Mucosa of descending colon (tissue), 3 donors: ENCODE data around the gene STEAP1. TPM values are rescaled to one million over a fixed set of nuclear protein-coding genes. Genes with fewer than 3 reads are reported as not detected.

Experiments
- ATAC-seq: fragments of 200-7000 bp; cut with Tn5 transposase; one replicate; pipeline ENCODE4 v1.9.1; 2020; ENCODE audit warnings: mild to moderate bottlenecking, moderate library complexity
- DNase-seq, 3 donors: peaks; one replicate each; pipeline ENCODE4 v3.0.0-alpha.2; 2020
- H3K36me3 ChIP-seq: fragments of 200-600 bp; one replicate; pipeline ENCODE4 v1.8.0; 2021; ENCODE audit warnings: low read depth, mild to moderate bottlenecking
- H3K4me1 ChIP-seq: fragments of 200-600 bp; one replicate; pipeline ENCODE4 v1.8.0; 2021; ENCODE audit warnings: low read depth, mild to moderate bottlenecking
- H3K4me3 ChIP-seq: fragments of 200-600 bp; one replicate; pipeline ENCODE4 v1.8.0; 2021; ENCODE audit warnings: mild to moderate bottlenecking
- H3K9me3 ChIP-seq: fragments of 200-600 bp; one replicate; pipeline ENCODE4 v1.8.0; 2021; ENCODE audit warnings: mild to moderate bottlenecking
- intact Hi-C, 2 donors: fragments of 100-400 bp; cut with DNase I in 1 of 2; cut with micrococcal nuclease in 1 of 2; formaldehyde crosslinking; loops; one replicate each; pipeline versions ENCODE4 v1.11.0 to v1.11.1; 2022; cut with DNase I, micrococcal nuclease
- total RNA-seq, 3 donors: library from RNA; stranded (reverse); fragmentation: NEBNext Ultra II Directional in 2 of 3; extraction: Animal tissue kit (Norgen Biotek cat#: 25700) in 2 of 3; gene quantifications; one replicate each; pipeline versions ENCODE4 v1.2.1 to v1.2.4, GENCODE V29; 2021 to 2023
- TF ChIP-seq, protein P1 (sequence below): fragments of 200-600 bp; IDR thresholded peaks from one replicate; pipeline ENCODE4 v1.8.0; 2022; ENCODE audit warnings: antibody characterized with exemption, mild to moderate bottlenecking
- donor health status: DM: no; HTN: no; CAD: no; lungs with moderate emphysema.
- donor health status: DM: no; HTN: no; CAD: no.
- donor health status: DM: no; HTN: yes; CAD: no.

The STEAP1 gene
- total RNA-seq, 3 donors from 2014 or later, result 15.9 to 24.6 (median 24.5) TPM

DNA sequence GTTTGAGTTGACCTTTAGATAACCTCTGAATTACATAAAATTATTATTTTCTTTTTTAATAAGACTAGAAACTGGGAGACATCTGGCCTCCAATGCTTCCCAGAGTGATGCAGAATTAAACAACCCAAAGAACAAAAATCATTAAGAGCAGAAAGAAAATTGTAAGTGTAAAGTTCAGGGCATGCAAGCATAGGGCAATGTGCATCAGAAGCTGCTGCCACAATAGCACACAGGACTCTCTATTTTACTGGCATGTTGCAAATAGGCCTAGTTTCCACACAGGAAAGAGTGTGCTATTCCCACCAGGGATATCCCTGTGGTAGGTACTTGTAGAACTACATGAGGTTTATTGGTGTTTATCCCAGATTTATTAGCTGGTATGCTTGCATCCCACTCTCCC, 36.7 kb downstream of the STEAP1 start:
- Histone ChIP-seq H3K9me3 (no peaks in the 10 kb centered on the region), H3K36me3 (no peaks in the 10 kb centered on the region), H3K4me3 (no peak overlapping the region), H3K4me1 (no peaks in the 10 kb centered on the region)
- DNase-seq (no peak), ATAC-seq (no peak)
- intact Hi-C loops, result no loop called here
- TF ChIP-seq, protein P1, sequence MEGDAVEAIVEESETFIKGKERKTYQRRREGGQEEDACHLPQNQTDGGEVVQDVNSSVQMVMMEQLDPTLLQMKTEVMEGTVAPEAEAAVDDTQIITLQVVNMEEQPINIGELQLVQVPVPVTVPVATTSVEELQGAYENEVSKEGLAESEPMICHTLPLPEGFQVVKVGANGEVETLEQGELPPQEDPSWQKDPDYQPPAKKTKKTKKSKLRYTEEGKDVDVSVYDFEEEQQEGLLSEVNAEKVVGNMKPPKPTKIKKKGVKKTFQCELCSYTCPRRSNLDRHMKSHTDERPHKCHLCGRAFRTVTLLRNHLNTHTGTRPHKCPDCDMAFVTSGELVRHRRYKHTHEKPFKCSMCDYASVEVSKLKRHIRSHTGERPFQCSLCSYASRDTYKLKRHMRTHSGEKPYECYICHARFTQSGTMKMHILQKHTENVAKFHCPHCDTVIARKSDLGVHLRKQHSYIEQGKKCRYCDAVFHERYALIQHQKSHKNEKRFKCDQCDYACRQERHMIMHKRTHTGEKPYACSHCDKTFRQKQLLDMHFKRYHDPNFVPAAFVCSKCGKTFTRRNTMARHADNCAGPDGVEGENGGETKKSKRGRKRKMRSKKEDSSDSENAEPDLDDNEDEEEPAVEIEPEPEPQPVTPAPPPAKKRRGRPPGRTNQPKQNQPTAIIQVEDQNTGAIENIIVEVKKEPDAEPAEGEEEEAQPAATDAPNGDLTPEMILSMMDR, result no peak

DNA sequence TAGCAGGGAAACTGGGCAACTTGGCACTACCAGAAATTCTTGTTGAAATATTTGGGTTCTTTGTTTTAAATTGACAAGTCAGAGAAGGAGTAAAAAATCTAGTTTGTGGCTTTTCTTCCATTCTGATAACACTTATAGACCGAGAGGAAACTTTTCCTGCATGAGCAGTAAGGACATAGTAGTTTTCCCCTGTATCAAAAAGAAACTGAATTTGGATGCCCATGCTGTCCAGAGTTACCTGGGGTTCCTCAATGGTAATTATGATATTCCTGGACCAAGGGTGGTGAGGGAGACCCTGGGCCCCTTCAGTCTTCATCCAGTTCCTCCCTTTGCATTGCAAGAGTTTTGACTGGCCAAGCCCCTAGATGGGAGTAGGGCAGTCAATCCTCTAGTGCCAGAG, 37.4 kb downstream of the STEAP1 start:
- TF ChIP-seq, protein P1, result no peak
- no peaks in the 10 kb centered on the region for H3K36me3 ChIP-seq
- intact Hi-C loops, result no loop called here
- ATAC-seq (no peak), DNase-seq (no peak)
- H3K4me3 ChIP-seq, result no peak overlapping the region
- no peaks in the 10 kb centered on the region for H3K9me3 ChIP-seq
- H3K4me1 ChIP-seq, result no peaks in the 10 kb centered on the region

DNA sequence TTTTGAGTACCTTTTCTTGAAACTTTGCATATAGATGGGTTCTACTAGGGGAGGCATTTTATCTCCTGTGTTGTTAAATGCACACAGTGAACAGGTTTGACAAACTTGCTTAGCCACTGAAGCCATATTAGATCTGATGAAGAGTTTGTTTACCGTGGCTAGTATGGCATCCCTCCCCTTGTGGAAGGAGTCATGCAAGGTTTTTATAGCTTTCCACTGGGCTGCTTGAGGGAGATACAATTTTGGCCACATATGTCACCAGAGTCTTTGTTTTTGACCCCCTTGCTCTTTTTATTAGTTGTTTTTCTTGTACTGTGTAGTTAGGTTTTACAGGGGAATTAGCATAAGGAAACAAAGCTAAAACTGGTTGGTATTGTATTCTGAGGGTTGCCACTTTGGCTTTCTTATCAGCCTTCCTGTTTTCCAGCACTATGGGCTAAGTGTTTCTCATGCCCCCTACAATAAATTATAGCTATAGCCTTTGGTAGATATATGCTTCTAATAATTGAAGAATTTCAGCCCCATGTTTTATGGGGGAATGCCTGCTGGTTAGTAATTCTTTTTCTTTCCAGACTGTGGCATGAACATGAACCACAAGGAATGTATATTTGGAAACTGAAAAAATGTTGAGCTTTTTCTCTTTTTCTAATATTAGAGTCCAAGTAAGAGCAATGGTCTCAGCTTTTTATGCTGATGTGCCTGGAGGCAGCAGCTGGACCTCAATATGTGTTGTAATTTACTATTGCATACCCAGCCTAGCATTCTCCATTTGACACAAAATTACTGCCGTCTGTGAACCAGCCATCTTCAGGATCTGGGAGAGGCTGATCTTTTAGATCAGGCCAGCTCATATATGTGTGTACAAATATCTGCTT, 38.8 kb downstream of the STEAP1 start:
- no peaks in the 10 kb centered on the region for H3K4me1 ChIP-seq

DNA sequence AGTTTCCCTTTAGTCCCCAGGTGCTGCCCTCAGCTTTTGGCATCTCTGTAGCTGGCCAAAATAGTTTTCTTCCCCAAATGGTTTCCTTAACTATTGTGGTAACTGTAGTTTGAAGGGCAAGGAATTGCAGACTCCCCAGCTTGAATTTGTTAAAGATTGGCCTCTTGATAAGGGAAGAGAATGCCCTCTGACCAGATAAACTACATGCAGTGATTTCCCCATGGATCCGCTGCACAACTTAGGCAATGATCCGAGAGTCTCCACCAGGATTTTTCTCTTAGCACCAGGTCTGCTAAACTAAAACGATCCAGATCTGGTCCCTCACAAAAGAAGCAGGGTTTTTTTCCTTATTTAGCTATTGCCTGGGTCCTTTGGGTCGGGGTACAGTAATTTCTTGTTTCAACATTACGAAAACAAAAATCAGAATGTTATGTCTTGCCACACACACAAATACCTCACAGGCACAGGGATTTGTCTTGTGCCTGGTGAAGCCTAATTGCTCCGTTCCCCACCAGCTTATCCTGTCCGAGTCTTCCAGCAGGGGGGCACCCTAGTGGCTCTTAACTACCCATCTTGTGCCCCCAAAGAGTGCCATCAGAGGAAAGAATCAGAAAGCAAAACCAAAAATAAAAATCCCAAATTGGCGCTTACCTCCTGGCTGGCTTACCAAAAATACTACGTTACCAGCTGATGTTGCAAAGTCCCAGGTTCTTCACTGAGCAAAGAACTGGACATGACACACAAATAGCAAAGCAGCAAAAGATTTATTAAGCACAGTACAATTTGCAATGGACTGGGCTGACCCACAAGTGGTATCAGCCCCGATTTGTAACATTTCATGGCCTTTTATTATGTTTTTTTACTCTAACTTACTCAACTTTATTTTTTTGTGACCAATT, 40.9 kb downstream of the STEAP1 start:
- H3K4me1 ChIP-seq, result no peaks in the 10 kb centered on the region
- no peaks in the 10 kb centered on the region for H3K36me3 ChIP-seq
- ATAC-seq (no peak), DNase-seq (no peak)
- TF ChIP-seq, protein P1, result no peak
- intact Hi-C loops, result no loop called here
- H3K4me3 ChIP-seq, result no peak overlapping the region
- no peaks in the 10 kb centered on the region for H3K9me3 ChIP-seq

More for the DNA sequence above, 38.8 kb downstream of the STEAP1 start:
- ATAC-seq (no peak), DNase-seq (no peak)
- Histone ChIP-seq H3K36me3 (no peaks in the 10 kb centered on the region), H3K9me3 (no peaks in the 10 kb centered on the region), H3K4me3 (no peak overlapping the region)
- TF ChIP-seq, protein P1, result no peak
- intact Hi-C loops, result no loop called here

DNA sequence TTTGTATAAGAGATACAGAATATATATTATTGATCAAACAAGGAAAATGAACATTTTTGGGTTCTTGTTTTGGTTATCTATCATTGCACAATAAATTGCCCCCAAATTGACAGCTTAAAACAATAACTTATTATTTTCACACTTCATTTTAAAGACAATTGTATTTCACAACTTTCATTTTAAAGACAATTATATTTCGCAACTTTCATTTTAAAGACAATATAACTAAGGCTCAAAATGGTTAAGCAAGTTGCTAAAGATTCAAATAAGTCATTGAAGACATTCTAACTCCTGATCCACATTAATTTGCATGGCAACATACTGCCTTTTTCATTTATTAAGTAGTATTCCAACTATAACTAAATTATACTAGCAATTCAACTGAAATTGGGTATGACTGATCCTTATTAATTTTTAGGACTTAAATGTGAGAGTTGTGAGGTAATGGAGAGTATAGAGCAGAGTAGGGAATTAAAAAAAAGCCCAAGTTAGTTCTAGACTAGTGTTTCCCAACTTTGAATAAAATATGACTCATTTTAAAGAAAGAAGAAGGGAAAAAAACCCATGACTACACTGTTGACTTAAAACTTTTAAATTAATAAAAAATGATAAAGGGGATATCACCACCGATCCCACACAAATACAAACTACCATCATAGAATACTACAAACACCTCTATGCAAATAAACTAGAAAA, 47.4 kb downstream of the STEAP1 start:
- Histone ChIP-seq H3K9me3 (no peaks in the 10 kb centered on the region), H3K4me1 (no peaks in the 10 kb centered on the region), H3K36me3 (no peaks in the 10 kb centered on the region), H3K4me3 (no peak overlapping the region)
- TF ChIP-seq, protein P1, result no peak
- DNase-seq (no peak), ATAC-seq (no peak)
- intact Hi-C loops, result no loop called here
